ENCODE data around the gene MAPK7. TPM values are rescaled to one million over a fixed set of nuclear protein-coding genes. Genes with fewer than 3 reads are reported as not detected.

The MAPK7 gene
- total and polyA plus RNA-seq, 9 of the 15 experiments (the other 6 are each of a cell fraction or from before 2014, with no cell fraction given): 0.46 to 7.5 (median 2.5) TPM

- no peak for TF ChIP-seq CHD7 (IDR thresholded peaks at IDR 0.05; ENCODE audit: low read depth, low read length)
- TF ChIP-seq, protein P1, sequence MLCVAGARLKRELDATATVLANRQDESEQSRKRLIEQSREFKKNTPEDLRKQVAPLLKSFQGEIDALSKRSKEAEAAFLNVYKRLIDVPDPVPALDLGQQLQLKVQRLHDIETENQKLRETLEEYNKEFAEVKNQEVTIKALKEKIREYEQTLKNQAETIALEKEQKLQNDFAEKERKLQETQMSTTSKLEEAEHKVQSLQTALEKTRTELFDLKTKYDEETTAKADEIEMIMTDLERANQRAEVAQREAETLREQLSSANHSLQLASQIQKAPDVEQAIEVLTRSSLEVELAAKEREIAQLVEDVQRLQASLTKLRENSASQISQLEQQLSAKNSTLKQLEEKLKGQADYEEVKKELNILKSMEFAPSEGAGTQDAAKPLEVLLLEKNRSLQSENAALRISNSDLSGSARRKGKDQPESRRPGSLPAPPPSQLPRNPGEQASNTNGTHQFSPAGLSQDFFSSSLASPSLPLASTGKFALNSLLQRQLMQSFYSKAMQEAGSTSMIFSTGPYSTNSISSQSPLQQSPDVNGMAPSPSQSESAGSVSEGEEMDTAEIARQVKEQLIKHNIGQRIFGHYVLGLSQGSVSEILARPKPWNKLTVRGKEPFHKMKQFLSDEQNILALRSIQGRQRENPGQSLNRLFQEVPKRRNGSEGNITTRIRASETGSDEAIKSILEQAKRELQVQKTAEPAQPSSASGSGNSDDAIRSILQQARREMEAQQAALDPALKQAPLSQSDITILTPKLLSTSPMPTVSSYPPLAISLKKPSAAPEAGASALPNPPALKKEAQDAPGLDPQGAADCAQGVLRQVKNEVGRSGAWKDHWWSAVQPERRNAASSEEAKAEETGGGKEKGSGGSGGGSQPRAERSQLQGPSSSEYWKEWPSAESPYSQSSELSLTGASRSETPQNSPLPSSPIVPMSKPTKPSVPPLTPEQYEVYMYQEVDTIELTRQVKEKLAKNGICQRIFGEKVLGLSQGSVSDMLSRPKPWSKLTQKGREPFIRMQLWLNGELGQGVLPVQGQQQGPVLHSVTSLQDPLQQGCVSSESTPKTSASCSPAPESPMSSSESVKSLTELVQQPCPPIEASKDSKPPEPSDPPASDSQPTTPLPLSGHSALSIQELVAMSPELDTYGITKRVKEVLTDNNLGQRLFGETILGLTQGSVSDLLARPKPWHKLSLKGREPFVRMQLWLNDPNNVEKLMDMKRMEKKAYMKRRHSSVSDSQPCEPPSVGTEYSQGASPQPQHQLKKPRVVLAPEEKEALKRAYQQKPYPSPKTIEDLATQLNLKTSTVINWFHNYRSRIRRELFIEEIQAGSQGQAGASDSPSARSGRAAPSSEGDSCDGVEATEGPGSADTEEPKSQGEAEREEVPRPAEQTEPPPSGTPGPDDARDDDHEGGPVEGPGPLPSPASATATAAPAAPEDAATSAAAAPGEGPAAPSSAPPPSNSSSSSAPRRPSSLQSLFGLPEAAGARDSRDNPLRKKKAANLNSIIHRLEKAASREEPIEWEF (CRISPR knock-in tag; IDR thresholded peaks at IDR 0.05): no peak
- no peak for TF ChIP-seq DNMT1 (IDR thresholded peaks at IDR 0.05)
Observed at GRCh38 chr17:19362277-19363113, 15.8 kb upstream of the MAPK7 start, which contains the start of gene B9D1 (continued).

All from K562 (cell line).